ENCODE measurements around the gene KIRREL3. TPM values are rescaled to one million over a fixed set of nuclear protein-coding genes. Genes with fewer than 3 reads are reported as not detected.

KIRREL3 gene
- polyA plus RNA-seq, 1 donor (not counting 4 experiments of a cell fraction or from before 2014, with no cell fraction given) = 0.04 TPM

- Histone ChIP-seq H3K9me1 (ENCODE audit: control insufficient read depth, extremely low read depth, insufficient read depth, low read length) (no peaks in the 10 kb centered on the region), H3K4me3 (ENCODE audit: control insufficient read depth in 2 of 3, extremely low read depth in 1 of 3, insufficient read depth in 2 of 3, low read depth in 1 of 3, low read length in 3 of 3) (no peak overlapping the region), H3K4me1 (ENCODE audit: control insufficient read depth, extremely low read depth, insufficient read depth, low read length) (no peaks in the 10 kb centered on the region), H3K79me2 (ENCODE audit: control insufficient read depth, insufficient read depth, low read length) (no peaks in the 10 kb centered on the region), H2AFZ (ENCODE audit: control insufficient read depth, low read length) (no peak overlapping the region), H3K9me3 (ENCODE audit: control insufficient read depth, low read depth, low read length) (no peaks in the 10 kb centered on the region), H3K27ac (ENCODE audit: control insufficient read depth, insufficient read depth, low read length) (no peak overlapping the region), H3K27me3 (ENCODE audit: control insufficient read depth, extremely low read depth, insufficient read depth, low read length) (no peaks in the 10 kb centered on the region), H3K36me3 (ENCODE audit: control insufficient read depth in 2 of 2, extremely low read depth in 1 of 2, insufficient read depth in 2 of 2, low read length in 2 of 2) (no peaks in the 10 kb centered on the region), H3K4me2 (ENCODE audit: control insufficient read depth, extremely low read depth, insufficient read depth, low read depth, low read length) (no peak overlapping the region), H3K9ac (ENCODE audit: control insufficient read depth, extremely low read depth, insufficient read depth, low read length) (no peak overlapping the region), H4K20me1 (ENCODE audit: control insufficient read depth, extremely low read depth, insufficient read depth, low read length) (no peaks in the 10 kb centered on the region)
- FAIRE-seq (no peak), DNase-seq (ENCODE audit: low read depth, low spot score) (no peak)
- TF ChIP-seq EZH2 (IDR thresholded peaks at IDR 0.05; ENCODE audit: low read length) (no peak), CTCF (optimal IDR thresholded peaks at IDR 0.05 in 1 of 3, IDR thresholded peaks at IDR 0.05 in 1 of 3, conservative IDR thresholded peaks at IDR 0.05 in 1 of 3; ENCODE audit: extremely low read depth in 1 of 3, insufficient read depth in 2 of 3, low read length in 3 of 3) (no peak)
- dilution Hi-C loops (cut with MboI; ENCODE audit: extremely low pct_ligation_motif_present, low sequenced_read_pairs) = no loop called here
Observed at GRCh38 chr11:126839496-126839895, 161.1 kb downstream of the KIRREL3 start.

GRCh38 chr11:126838779-126839178 is 161.8 kb downstream of the KIRREL3 start:
- H3K9me3 ChIP-seq (ENCODE audit: control insufficient read depth, low read depth, low read length) = no peaks in the 10 kb centered on the region
- dilution Hi-C loops (cut with MboI; ENCODE audit: extremely low pct_ligation_motif_present, low sequenced_read_pairs) = no loop called here
- no peak for TF ChIP-seq EZH2 (IDR thresholded peaks at IDR 0.05; ENCODE audit: low read length)
- TF ChIP-seq CTCF (optimal IDR thresholded peaks at IDR 0.05 in 1 of 3, IDR thresholded peaks at IDR 0.05 in 1 of 3, conservative IDR thresholded peaks at IDR 0.05 in 1 of 3; ENCODE audit: extremely low read depth in 1 of 3, insufficient read depth in 2 of 3, low read length in 3 of 3) = no peak
- no peak overlapping the region for H3K4me3 ChIP-seq (ENCODE audit: control insufficient read depth in 2 of 3, extremely low read depth in 1 of 3, insufficient read depth in 2 of 3, low read depth in 1 of 3, low read length in 3 of 3)
- H3K9me1 ChIP-seq (ENCODE audit: control insufficient read depth, extremely low read depth, insufficient read depth, low read length) = no peaks in the 10 kb centered on the region
- no peak overlapping the region for H3K9ac ChIP-seq (ENCODE audit: control insufficient read depth, extremely low read depth, insufficient read depth, low read length)
- H3K79me2 ChIP-seq (ENCODE audit: control insufficient read depth, insufficient read depth, low read length) = no peaks in the 10 kb centered on the region
- no peaks in the 10 kb centered on the region for H4K20me1 ChIP-seq (ENCODE audit: control insufficient read depth, extremely low read depth, insufficient read depth, low read length)
- no peaks in the 10 kb centered on the region for H3K27me3 ChIP-seq (ENCODE audit: control insufficient read depth, extremely low read depth, insufficient read depth, low read length)
- no peaks in the 10 kb centered on the region for H3K4me1 ChIP-seq (ENCODE audit: control insufficient read depth, extremely low read depth, insufficient read depth, low read length)
- no peak overlapping the region for H3K4me2 ChIP-seq (ENCODE audit: control insufficient read depth, extremely low read depth, insufficient read depth, low read depth, low read length)
- no peak overlapping the region for H2AFZ ChIP-seq (ENCODE audit: control insufficient read depth, low read length)
- DNase-seq (ENCODE audit: low read depth, low spot score) = no peak
- H3K27ac ChIP-seq (ENCODE audit: control insufficient read depth, insufficient read depth, low read length) = no peak overlapping the region
- H3K36me3 ChIP-seq (ENCODE audit: control insufficient read depth in 2 of 2, extremely low read depth in 1 of 2, insufficient read depth in 2 of 2, low read length in 2 of 2) = no peaks in the 10 kb centered on the region
- FAIRE-seq = no peak
